ENCODE data around the gene NHLH2.

NHLH2 gene

DNA sequence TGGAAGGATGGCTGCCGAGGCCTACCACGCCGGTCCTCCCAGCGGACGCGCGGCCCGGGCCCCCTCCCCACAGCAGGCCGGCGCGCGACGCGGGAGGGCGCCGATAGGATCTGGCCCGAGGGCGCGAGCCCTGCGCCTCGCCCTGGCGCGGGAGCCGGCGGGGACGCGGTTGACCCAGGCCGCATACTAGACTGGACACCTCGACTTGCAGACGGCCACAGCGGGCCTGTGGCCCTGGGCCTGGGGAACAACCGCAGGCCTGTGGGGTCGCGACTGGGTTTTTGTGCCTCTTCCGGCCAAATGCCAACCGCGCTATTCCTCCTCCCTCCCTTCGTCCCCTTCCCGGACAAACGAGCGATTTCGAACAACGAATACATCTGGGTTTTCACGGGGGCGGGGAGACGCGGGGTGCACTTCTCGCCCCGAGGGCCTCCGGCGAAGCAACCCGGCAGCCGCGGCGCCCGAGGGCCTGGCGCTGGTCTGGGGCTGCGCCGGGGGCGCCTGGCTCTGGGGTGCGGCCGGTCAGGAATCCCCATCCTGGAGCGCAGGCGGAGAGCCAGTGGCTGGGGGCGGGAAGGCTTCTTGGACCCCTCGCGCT lies 2.4 kb downstream of the NHLH2 start:
- H3K27ac ChIP-seq (ENCODE audit: insufficient read depth in 1 of 2, low read depth in 1 of 2, low read length in 2 of 2, poor library complexity in 1 of 2, severe bottlenecking in 2 of 2) = no peak overlapping the region
- H3K4me1 ChIP-seq (ENCODE audit: control extremely low read depth in 1 of 4, control insufficient read depth in 4 of 4, insufficient read depth in 4 of 4, low read length in 3 of 4) = peaks cover 4 to 25% (median 24%) of the 10 kb centered on the region in 4 experiments
- ChIA-PET CTCF (interaction anchor here (0.7 to 2.0 kb wide), 2 partner anchors 46 to 142 kb away, joined by 3 to 5 read pairs; no protein-coding TSS in a partner anchor), POLR2A (no interaction called here)
- peak overlapping the region; percentile 0 to 70 (median 44) for H3K4me3 ChIP-seq (ENCODE audit: control insufficient read depth in 1 of 7, extremely low read depth in 1 of 7, insufficient read depth in 4 of 7, low read depth in 2 of 7, low read length in 6 of 7)
- peak in 1 of 3 donors; percentile 26 for DNase-seq
- H3K27me3 ChIP-seq (replicated peaks in 2 of 5; ENCODE audit: control insufficient read depth in 4 of 5, insufficient read depth in 5 of 5, low read length in 4 of 5) = peaks cover 26 to 88% (median 56%) of the 10 kb centered on the region in 5 experiments
- H3K9me3 ChIP-seq (ENCODE audit: control extremely low read depth in 1 of 5, control insufficient read depth in 4 of 5, insufficient read depth in 2 of 5, low read depth in 1 of 5, low read length in 4 of 5) = peaks cover 0 to 2% (median 0%) of the 10 kb centered on the region in 5 experiments
- H3K36me3 ChIP-seq (ENCODE audit: control insufficient read depth in 4 of 4, insufficient read depth in 4 of 4, low read length in 3 of 4) = no peaks in the 10 kb centered on the region
- WGBS (ENCODE audit: insufficient coverage) = under 1% methylated on average over 63 of the region's 67 CpGs

DNA sequence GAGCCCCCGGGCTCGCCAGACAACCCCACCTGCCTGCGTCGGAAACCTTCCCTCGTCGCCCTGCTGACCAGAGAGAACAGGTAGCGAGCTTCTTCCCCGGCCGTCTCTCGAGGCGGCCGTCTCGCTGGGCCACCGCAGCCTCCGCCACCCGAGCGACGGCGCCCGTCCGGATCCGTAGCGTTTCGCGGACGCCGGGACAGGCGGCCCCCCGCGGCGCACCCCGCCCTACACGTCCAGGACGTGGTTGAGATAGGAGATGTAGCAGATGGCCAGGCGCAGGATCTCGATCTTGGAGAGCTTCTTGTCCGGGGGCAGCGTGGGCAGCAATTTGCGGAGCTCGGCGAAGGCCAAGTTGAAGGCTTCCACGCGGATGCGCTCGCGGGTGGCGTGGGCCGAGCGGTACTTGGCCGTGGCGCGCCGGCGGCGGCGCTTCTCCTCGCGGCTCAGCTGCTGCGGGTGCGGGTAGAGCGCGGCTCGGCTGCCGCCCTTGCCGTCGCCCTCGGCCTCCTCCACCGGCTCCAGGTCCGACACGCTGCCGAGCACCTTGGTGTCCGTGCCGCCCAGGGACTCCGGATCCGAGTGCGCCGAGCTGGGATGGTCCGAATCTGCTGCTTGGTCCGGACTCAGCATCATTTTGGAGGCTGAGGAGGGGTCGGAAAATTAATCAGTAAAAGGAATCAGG lies 3.0 kb downstream of the NHLH2 start:
- Histone ChIP-seq H3K4me3 (ENCODE audit: control insufficient read depth in 1 of 7, extremely low read depth in 1 of 7, insufficient read depth in 4 of 7, low read depth in 2 of 7, low read length in 6 of 7) (peak overlapping the region; percentile 0 to 70 (median 44)), H3K36me3 (ENCODE audit: control insufficient read depth in 4 of 4, insufficient read depth in 4 of 4, low read length in 3 of 4) (no peaks in the 10 kb centered on the region), H3K27ac (ENCODE audit: insufficient read depth in 1 of 2, low read depth in 1 of 2, low read length in 2 of 2, poor library complexity in 1 of 2, severe bottlenecking in 2 of 2) (no peak overlapping the region), H3K27me3 (replicated peaks in 2 of 5; ENCODE audit: control insufficient read depth in 4 of 5, insufficient read depth in 5 of 5, low read length in 4 of 5) (peaks cover 26 to 84% (median 52%) of the 10 kb centered on the region in 5 experiments), H3K9me3 (ENCODE audit: control extremely low read depth in 1 of 5, control insufficient read depth in 4 of 5, insufficient read depth in 2 of 5, low read depth in 1 of 5, low read length in 4 of 5) (peaks cover 0 to 2% (median 0%) of the 10 kb centered on the region in 5 experiments), H3K4me1 (ENCODE audit: control extremely low read depth in 1 of 4, control insufficient read depth in 4 of 4, insufficient read depth in 4 of 4, low read length in 3 of 4) (peaks cover 4 to 25% (median 24%) of the 10 kb centered on the region in 4 experiments)
- DNase-seq = peak in 1 of 3 donors; percentile 45
- CTCF ChIA-PET = interaction anchor here (0.7 to 2.0 kb wide), 2 partner anchors 45 to 143 kb away, joined by 3 to 5 read pairs; no protein-coding TSS in a partner anchor
- WGBS (ENCODE audit: insufficient coverage) = 3% methylated on average over 73 of the region's 80 CpGs
- POLR2A ChIA-PET = no interaction called here

DNA sequence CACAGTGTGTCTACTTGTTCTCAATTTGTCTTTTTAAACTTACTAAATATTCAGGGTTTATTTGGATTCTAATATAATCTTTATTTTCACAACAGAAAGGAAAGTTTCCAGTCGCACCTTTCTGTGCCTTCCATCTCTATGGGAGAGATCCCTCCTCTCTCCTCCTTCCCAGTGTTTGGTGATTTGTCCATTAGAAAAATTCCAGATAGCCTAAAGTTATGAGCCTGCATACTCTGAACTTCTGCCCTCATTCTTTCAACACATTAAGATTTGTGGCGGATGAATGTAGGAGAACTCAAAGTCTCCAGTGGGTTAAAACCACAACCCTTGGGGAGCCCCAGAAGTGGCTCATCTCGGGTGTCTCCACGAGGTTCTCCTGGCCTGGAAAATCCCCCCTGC lies 3.6 kb downstream of the NHLH2 start:
- H3K9me3 ChIP-seq (ENCODE audit: control extremely low read depth in 1 of 5, control insufficient read depth in 4 of 5, insufficient read depth in 2 of 5, low read depth in 1 of 5, low read length in 4 of 5) = no peaks in the 10 kb centered on the region
- H3K4me1 ChIP-seq (ENCODE audit: control extremely low read depth in 1 of 4, control insufficient read depth in 4 of 4, insufficient read depth in 4 of 4, low read length in 3 of 4) = peaks cover 4 to 25% (median 24%) of the 10 kb centered on the region in 4 experiments
- ChIA-PET POLR2A (no interaction called here), CTCF (interaction anchor here (2.0 kb wide), 1 partner anchor 144 kb away, joined by 5 read pairs; no protein-coding TSS in a partner anchor)
- H3K27ac ChIP-seq (ENCODE audit: insufficient read depth in 1 of 2, low read depth in 1 of 2, low read length in 2 of 2, poor library complexity in 1 of 2, severe bottlenecking in 2 of 2) = no peak overlapping the region
- no peak for DNase-seq
- peaks cover 23 to 79% (median 47%) of the 10 kb centered on the region in 5 experiments for H3K27me3 ChIP-seq (replicated peaks in 2 of 5; ENCODE audit: control insufficient read depth in 4 of 5, insufficient read depth in 5 of 5, low read length in 4 of 5)
- no peaks in the 10 kb centered on the region for H3K36me3 ChIP-seq (ENCODE audit: control insufficient read depth in 4 of 4, insufficient read depth in 4 of 4, low read length in 3 of 4)
- H3K4me3 ChIP-seq (ENCODE audit: control insufficient read depth in 1 of 7, extremely low read depth in 1 of 7, insufficient read depth in 4 of 7, low read depth in 2 of 7, low read length in 6 of 7) = no peak overlapping the region
- WGBS (ENCODE audit: insufficient coverage) = 37% methylated on average over 3 of the region's 4 CpGs

DNA sequence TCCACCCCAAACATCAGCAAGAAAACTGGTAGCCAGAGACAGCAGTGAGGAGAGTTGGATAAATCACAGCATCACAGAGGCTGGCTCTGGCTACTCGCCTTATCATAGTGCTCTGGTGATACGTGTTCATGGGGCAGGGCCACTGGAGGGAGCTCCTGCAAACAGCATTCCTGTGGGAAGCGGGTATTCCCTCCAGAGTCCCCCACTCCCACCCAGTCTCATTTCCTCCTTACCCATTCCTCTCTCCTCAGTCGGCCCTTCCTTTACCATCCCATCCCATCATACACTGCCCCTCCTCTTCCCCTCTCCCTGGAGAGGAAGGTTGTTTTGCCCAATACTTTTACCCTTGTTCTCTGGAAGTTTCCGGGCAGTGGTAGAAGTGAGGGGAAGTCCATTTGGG lies 7.1 kb downstream of the NHLH2 start:
- Histone ChIP-seq H3K27ac (ENCODE audit: insufficient read depth in 1 of 2, low read depth in 1 of 2, low read length in 2 of 2, poor library complexity in 1 of 2, severe bottlenecking in 2 of 2) (no peak overlapping the region), H3K4me3 (ENCODE audit: control insufficient read depth in 1 of 7, extremely low read depth in 1 of 7, insufficient read depth in 4 of 7, low read depth in 2 of 7, low read length in 6 of 7) (no peak overlapping the region), H3K27me3 (replicated peaks in 2 of 5; ENCODE audit: control insufficient read depth in 4 of 5, insufficient read depth in 5 of 5, low read length in 4 of 5) (peaks cover 10 to 51% (median 20%) of the 10 kb centered on the region in 5 experiments), H3K36me3 (ENCODE audit: control insufficient read depth in 4 of 4, insufficient read depth in 4 of 4, low read length in 3 of 4) (no peaks in the 10 kb centered on the region), H3K4me1 (ENCODE audit: control extremely low read depth in 1 of 4, control insufficient read depth in 4 of 4, insufficient read depth in 4 of 4, low read length in 3 of 4) (peaks cover 0 to 15% (median 14%) of the 10 kb centered on the region in 4 experiments), H3K9me3 (ENCODE audit: control extremely low read depth in 1 of 5, control insufficient read depth in 4 of 5, insufficient read depth in 2 of 5, low read depth in 1 of 5, low read length in 4 of 5) (no peaks in the 10 kb centered on the region)
- 94% methylated on average over 2 of the region's 5 CpGs for WGBS (ENCODE audit: insufficient coverage)
- DNase-seq = no peak
- CTCF ChIA-PET = no interaction called here
- POLR2A ChIA-PET = no interaction called here

DNA sequence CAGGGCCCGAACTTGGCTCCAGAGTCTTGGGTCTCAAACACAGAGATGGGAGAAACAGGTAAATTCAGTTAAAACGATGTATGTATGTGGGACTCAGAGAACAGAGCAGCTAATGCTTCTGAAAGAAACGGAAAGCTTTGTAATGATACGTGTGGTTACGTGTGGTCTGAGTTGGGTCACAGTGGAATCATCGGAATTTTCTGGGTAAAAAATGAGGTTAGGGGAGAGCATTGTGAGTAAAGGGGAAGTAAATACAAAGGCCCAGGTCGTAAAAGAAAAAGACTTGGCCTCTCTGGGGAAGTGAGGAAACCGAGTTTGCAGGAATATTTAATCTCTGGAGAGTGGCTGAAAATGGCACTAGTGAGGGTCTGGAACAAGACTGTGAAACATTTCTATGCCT lies 8.3 kb downstream of the NHLH2 start:
- Histone ChIP-seq H3K27me3 (replicated peaks in 2 of 5; ENCODE audit: control insufficient read depth in 4 of 5, insufficient read depth in 5 of 5, low read length in 4 of 5) (peaks cover 10 to 48% (median 14%) of the 10 kb centered on the region in 5 experiments), H3K9me3 (ENCODE audit: control extremely low read depth in 1 of 5, control insufficient read depth in 4 of 5, insufficient read depth in 2 of 5, low read depth in 1 of 5, low read length in 4 of 5) (no peaks in the 10 kb centered on the region), H3K27ac (ENCODE audit: insufficient read depth in 1 of 2, low read depth in 1 of 2, low read length in 2 of 2, poor library complexity in 1 of 2, severe bottlenecking in 2 of 2) (no peak overlapping the region), H3K36me3 (ENCODE audit: control insufficient read depth in 4 of 4, insufficient read depth in 4 of 4, low read length in 3 of 4) (no peaks in the 10 kb centered on the region), H3K4me3 (ENCODE audit: control insufficient read depth in 1 of 7, extremely low read depth in 1 of 7, insufficient read depth in 4 of 7, low read depth in 2 of 7, low read length in 6 of 7) (no peak overlapping the region), H3K4me1 (ENCODE audit: control extremely low read depth in 1 of 4, control insufficient read depth in 4 of 4, insufficient read depth in 4 of 4, low read length in 3 of 4) (peaks cover 0 to 11% (median 10%) of the 10 kb centered on the region in 4 experiments)
- ChIA-PET POLR2A (no interaction called here), CTCF (interaction anchor here (1.5 kb wide), 1 partner anchor 148 kb away, joined by 4 read pairs; no protein-coding TSS in a partner anchor)
- DNase-seq = peak in 1 of 3 donors; percentile 15
- 80% methylated on average over 8 of the region's 8 CpGs for WGBS (ENCODE audit: insufficient coverage)

DNA sequence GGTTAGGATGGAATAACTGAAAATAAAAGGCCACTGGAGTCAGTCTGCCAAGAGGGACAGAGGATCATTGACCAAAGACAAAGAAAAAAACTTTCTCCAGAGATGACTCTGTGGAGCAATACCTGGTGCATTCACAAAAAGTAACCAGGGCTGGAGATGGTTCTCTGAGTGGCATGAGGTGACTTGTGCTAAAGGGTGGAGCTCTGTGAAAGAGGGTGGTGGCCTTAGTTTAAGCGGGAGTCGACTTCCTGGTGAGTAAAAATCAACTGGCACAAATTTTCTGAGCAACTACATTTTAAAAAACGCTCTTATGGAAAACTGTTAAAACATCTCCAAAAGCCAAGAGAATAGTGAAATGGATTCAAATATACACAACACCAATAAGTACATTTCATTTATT lies 10.0 kb downstream of the NHLH2 start:
- no peak overlapping the region for H3K27ac ChIP-seq (ENCODE audit: insufficient read depth in 1 of 2, low read depth in 1 of 2, low read length in 2 of 2, poor library complexity in 1 of 2, severe bottlenecking in 2 of 2)
- WGBS (ENCODE audit: insufficient coverage) = no CpG with 5 or more reads among the region's 3 CpGs

DNA sequence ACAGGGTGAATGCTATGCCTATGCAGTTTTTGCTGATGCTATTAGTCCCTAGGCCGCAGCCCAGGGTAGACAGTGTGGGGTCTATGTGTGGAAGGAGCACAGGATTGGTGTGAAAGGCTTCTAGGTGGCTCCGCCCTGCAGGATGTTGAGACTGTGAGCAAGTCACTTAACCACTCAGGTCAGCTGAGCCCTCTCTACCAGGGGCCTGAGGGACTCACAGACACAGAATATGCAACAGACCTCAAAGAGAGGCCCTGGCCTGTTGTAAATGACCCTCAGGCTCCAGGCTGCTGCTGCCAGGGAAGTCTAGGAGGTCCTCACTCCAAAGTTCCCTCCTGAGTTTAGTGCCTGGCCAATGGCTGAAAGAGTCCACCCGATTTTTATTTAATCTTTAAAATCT lies 11.0 kb downstream of the NHLH2 start:
- Histone ChIP-seq H3K9me3 (ENCODE audit: control extremely low read depth in 1 of 5, control insufficient read depth in 4 of 5, insufficient read depth in 2 of 5, low read depth in 1 of 5, low read length in 4 of 5) (no peaks in the 10 kb centered on the region), H3K36me3 (ENCODE audit: control insufficient read depth in 4 of 4, insufficient read depth in 4 of 4, low read length in 3 of 4) (no peaks in the 10 kb centered on the region), H3K4me3 (ENCODE audit: control insufficient read depth in 1 of 7, extremely low read depth in 1 of 7, insufficient read depth in 4 of 7, low read depth in 2 of 7, low read length in 6 of 7) (no peak overlapping the region), H3K4me1 (ENCODE audit: control extremely low read depth in 1 of 4, control insufficient read depth in 4 of 4, insufficient read depth in 4 of 4, low read length in 3 of 4) (peaks cover 0 to 17% (median 9%) of the 10 kb centered on the region in 4 experiments), H3K27ac (ENCODE audit: insufficient read depth in 1 of 2, low read depth in 1 of 2, low read length in 2 of 2, poor library complexity in 1 of 2, severe bottlenecking in 2 of 2) (no peak overlapping the region), H3K27me3 (replicated peaks in 2 of 5; ENCODE audit: control insufficient read depth in 4 of 5, insufficient read depth in 5 of 5, low read length in 4 of 5) (peaks cover 2 to 29% (median 9%) of the 10 kb centered on the region in 5 experiments)
- no peak for DNase-seq
- WGBS (ENCODE audit: insufficient coverage) = 96% methylated on average over 3 of the region's 3 CpGs
- ChIA-PET POLR2A (no interaction called here), CTCF (interaction anchor here (1.2 to 1.3 kb wide), 2 partner anchors 21 to 28 kb away, joined by 3 read pairs; no protein-coding TSS in a partner anchor)

More for the DNA sequence above, 10.0 kb downstream of the NHLH2 start:
- peaks cover 0 to 16% (median 9%) of the 10 kb centered on the region in 4 experiments for H3K4me1 ChIP-seq (ENCODE audit: control extremely low read depth in 1 of 4, control insufficient read depth in 4 of 4, insufficient read depth in 4 of 4, low read length in 3 of 4)
- H3K36me3 ChIP-seq (ENCODE audit: control insufficient read depth in 4 of 4, insufficient read depth in 4 of 4, low read length in 3 of 4) = no peaks in the 10 kb centered on the region
- ChIA-PET POLR2A (no interaction called here), CTCF (interaction anchor here (1.1 to 1.3 kb wide), 3 partner anchors 22 to 42 kb away, joined by 3 read pairs; no protein-coding TSS in a partner anchor)
- no peak overlapping the region for H3K4me3 ChIP-seq (ENCODE audit: control insufficient read depth in 1 of 7, extremely low read depth in 1 of 7, insufficient read depth in 4 of 7, low read depth in 2 of 7, low read length in 6 of 7)
- no peak for DNase-seq
- H3K9me3 ChIP-seq (ENCODE audit: control extremely low read depth in 1 of 5, control insufficient read depth in 4 of 5, insufficient read depth in 2 of 5, low read depth in 1 of 5, low read length in 4 of 5) = no peaks in the 10 kb centered on the region
- H3K27me3 ChIP-seq (replicated peaks in 2 of 5; ENCODE audit: control insufficient read depth in 4 of 5, insufficient read depth in 5 of 5, low read length in 4 of 5) = peaks cover 4 to 36% (median 15%) of the 10 kb centered on the region in 5 experiments

Measured in common myeloid progenitor, CD34-positive (primary cell).